SK-N-SH (cell line): ENCODE results near the gene PQBP1.

Source experiments
- EZH2phosphoT487 ChIP-seq: fragments of 200-600 bp; sonication (generic); IDR thresholded peaks from 2 replicates; pipeline ENCODE4 v1.6.1; 2017; ENCODE audit warnings: low read depth, mixed run types, mild to moderate bottlenecking, antibody characterized with exemption, moderate library complexity, borderline replicate concordance
- GABPA ChIP-seq: IDR thresholded peaks from 2 replicates; pipeline ENCODE4 v1.4.0; 2012; ENCODE audit warnings: low read depth, mild to moderate bottlenecking
- MXI1 ChIP-seq: IDR thresholded peaks from 2 replicates; pipeline ENCODE4 v1.6.1; 2012; ENCODE audit warnings: mild to moderate bottlenecking, low read depth, low read length, improper control_type of control experiment
- RCOR1 ChIP-seq: fragments of 150-350 bp; IDR thresholded peaks from 2 replicates; pipeline ENCODE4 v1.6.1; 2017; ENCODE audit warnings: antibody characterized with exemption, low read length
- RFX5 ChIP-seq: IDR thresholded peaks from 2 replicates; pipeline ENCODE4 v1.6.1; 2012; ENCODE audit warnings: mild to moderate bottlenecking, improper control_type of control experiment, low read length
- SIN3A ChIP-seq: IDR thresholded peaks from 2 replicates; pipeline ENCODE4 v1.6.1; 2012; ENCODE audit warnings: low read depth, mild to moderate bottlenecking, low read length, moderate library complexity, borderline replicate concordance
- YY1 ChIP-seq: IDR thresholded peaks from 2 replicates; pipeline ENCODE4 v1.4.0; 2012; ENCODE audit warnings: low read depth, mild to moderate bottlenecking
- TF ChIP-seq, protein P1 (sequence below): fragments of 200-600 bp; sonication (generic); IDR thresholded peaks from 2 replicates; pipeline ENCODE4 v1.6.1; 2017; ENCODE audit warnings: antibody characterized with exemption, mild to moderate bottlenecking, moderate library complexity

DNA sequence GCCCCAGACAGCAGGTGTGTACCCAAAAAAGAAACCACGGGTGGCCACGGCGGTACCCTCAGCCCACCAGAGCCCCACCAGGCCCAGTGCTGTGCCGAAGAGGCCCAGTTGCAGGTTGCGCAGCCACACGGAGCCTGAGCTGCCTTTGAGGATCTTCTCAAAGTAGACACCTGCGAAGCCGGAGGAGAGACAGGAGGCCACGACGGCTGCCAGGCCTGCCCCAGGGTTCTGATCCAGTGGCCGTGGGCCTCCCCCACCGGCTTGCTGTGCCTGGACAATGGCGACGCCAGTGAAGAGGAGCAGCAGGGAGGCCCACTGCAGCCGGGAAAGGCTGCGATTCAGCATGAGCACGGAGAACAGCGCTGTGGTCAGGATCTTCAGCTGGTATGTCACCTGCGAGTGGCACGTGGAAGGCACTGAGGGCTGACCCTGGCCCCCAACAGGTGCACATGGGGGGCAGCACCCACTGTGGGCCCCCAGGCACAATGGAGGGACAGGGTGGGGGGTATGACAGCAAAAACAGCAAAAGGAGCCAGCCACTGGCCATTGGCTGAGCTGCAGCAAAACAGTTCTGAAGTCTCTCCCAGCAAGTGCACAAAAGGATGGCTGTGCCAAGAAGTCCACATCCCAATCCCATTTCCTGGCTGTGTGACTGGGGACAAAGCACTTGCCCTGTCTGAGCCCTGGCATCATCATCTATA lies 7.5 kb downstream of the PQBP1 start:
- TF ChIP-seq, protein P1, sequence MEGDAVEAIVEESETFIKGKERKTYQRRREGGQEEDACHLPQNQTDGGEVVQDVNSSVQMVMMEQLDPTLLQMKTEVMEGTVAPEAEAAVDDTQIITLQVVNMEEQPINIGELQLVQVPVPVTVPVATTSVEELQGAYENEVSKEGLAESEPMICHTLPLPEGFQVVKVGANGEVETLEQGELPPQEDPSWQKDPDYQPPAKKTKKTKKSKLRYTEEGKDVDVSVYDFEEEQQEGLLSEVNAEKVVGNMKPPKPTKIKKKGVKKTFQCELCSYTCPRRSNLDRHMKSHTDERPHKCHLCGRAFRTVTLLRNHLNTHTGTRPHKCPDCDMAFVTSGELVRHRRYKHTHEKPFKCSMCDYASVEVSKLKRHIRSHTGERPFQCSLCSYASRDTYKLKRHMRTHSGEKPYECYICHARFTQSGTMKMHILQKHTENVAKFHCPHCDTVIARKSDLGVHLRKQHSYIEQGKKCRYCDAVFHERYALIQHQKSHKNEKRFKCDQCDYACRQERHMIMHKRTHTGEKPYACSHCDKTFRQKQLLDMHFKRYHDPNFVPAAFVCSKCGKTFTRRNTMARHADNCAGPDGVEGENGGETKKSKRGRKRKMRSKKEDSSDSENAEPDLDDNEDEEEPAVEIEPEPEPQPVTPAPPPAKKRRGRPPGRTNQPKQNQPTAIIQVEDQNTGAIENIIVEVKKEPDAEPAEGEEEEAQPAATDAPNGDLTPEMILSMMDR: no peak
- TF ChIP-seq RCOR1 (no peak), SIN3A (no peak), YY1 (no peak), EZH2phosphoT487 (no peak), MXI1 (no peak), RFX5 (no peak), GABPA (no peak)
